Colonic mucosa (tissue), 4 donors: Measurements from ENCODE around the gene CCNDBP1. TPM values are rescaled to one million over a fixed set of nuclear protein-coding genes. Genes with fewer than 3 reads are reported as not detected.
A peak's percentile ranks its signal among the peaks of the same experiment; 100 is the strongest.

ENCODE experiments used
- DNase-seq: peaks from one replicate; pipeline ENCODE4 v3.0.0-alpha.2; 2020
- H3K27ac ChIP-seq: fragments of 200-600 bp; one replicate; pipeline ENCODE4 v1.8.0; 2021
- H3K27me3 ChIP-seq: fragments of 200-600 bp; one replicate; pipeline ENCODE4 v1.8.0; 2021
- H3K36me3 ChIP-seq: fragments of 200-600 bp; one replicate; pipeline ENCODE4 v1.8.0; 2021
- H3K4me1 ChIP-seq: fragments of 200-600 bp; one replicate; pipeline ENCODE4 v1.8.0; 2021; ENCODE audit warnings: mild to moderate bottlenecking
- H3K4me3 ChIP-seq: fragments of 200-600 bp; one replicate; pipeline ENCODE4 v1.8.0; 2021
- H3K9ac ChIP-seq, 2 donors: one replicate each; pipeline ENCODE4 v1.7.0; 2013; ENCODE audit warnings: control low read depth in 2 of 2, low read depth in 2 of 2, low read length in 2 of 2
- H3K9me3 ChIP-seq: fragments of 200-600 bp; one replicate; pipeline ENCODE4 v1.8.0; 2021
- intact Hi-C: fragments of 100-400 bp; cut with DNase I; formaldehyde crosslinking; loops from one replicate; pipeline ENCODE4 v1.14.1; 2022
- total RNA-seq, 2 donors: library from RNA; stranded (reverse); fragmentation: NEBNext Ultra II Directional in 1 of 2; extraction: Animal tissue kit (Norgen Biotek cat#: 25700) in 1 of 2; gene quantifications; one replicate each; pipeline ENCODE4 v1.2.1, GENCODE V29; 2021
- TF ChIP-seq, protein P1 (sequence below): fragments of 200-600 bp; IDR thresholded peaks from one replicate; pipeline ENCODE4 v1.8.0; 2022; ENCODE audit warnings: antibody characterized with exemption, mild to moderate bottlenecking
- donor health status: healthy.
- donor health status: DM: no; HTN: no; CAD: no.
- donor health status: DM: no; HTN: no; CAD: no.

CCNDBP1 gene, protein sequence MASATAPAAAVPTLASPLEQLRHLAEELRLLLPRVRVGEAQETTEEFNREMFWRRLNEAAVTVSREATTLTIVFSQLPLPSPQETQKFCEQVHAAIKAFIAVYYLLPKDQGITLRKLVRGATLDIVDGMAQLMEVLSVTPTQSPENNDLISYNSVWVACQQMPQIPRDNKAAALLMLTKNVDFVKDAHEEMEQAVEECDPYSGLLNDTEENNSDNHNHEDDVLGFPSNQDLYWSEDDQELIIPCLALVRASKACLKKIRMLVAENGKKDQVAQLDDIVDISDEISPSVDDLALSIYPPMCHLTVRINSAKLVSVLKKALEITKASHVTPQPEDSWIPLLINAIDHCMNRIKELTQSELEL
- total RNA-seq, result 10 to 100 TPM; 48.2 to 64.5 TPM

DNA sequence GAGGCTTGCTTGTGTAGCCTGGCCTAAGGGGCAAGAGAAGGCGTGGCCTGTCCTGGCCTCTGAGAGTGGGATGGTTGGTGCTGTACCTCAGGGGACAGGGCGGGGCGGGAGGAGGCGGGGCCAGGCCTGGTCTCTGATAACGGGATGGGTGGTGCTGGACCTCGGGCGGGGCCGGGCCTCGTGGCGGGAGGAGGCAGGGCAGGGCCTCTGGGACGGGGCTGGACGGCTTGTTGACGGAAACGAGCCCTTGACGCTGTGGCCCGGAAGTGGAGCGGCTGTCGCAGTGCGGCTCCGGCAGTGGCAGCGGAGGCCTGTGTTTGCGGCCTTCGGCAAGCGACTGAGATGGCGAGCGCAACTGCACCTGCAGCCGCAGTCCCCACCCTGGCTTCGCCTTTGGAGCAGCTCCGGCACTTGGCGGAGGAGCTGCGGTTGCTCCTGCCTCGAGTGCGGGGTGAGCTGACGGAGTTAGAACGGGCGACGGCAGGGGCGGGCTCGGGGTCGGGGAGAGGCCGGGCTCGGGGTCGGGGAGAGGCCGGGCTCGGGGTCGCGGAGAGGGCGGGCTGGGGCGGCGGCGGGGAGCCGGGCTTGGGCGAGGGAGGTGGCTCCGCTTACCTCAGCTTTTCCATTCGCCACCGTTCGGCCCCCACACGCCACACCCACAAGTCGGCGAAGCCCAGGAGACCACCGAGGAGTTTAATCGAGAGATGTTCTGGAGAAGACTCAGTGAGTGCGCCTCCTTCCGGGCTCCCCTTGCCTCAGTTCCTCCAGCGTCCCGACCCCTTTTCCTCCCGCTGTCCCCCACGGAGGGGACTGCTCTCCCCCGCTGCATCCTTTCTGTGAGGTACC lies at the start of gene CCNDBP1:
Gene CCNDBP1, plus strand, starts transcription at position 247 of the 846 bp plus-strand sequence. Its CDS starts 96 bp downstream, at position 343.
- peak; percentile 99 for DNase-seq
- no peaks in the 10 kb centered on the region for H3K9me3 ChIP-seq
- H3K27me3 ChIP-seq, result no peaks in the 10 kb centered on the region
- peak within 1 kb of the TSS; percentile 81 to 90 for H3K9ac ChIP-seq
- H3K27ac ChIP-seq, result peak within 1 kb of the TSS; percentile 84
- TF ChIP-seq, protein P1, sequence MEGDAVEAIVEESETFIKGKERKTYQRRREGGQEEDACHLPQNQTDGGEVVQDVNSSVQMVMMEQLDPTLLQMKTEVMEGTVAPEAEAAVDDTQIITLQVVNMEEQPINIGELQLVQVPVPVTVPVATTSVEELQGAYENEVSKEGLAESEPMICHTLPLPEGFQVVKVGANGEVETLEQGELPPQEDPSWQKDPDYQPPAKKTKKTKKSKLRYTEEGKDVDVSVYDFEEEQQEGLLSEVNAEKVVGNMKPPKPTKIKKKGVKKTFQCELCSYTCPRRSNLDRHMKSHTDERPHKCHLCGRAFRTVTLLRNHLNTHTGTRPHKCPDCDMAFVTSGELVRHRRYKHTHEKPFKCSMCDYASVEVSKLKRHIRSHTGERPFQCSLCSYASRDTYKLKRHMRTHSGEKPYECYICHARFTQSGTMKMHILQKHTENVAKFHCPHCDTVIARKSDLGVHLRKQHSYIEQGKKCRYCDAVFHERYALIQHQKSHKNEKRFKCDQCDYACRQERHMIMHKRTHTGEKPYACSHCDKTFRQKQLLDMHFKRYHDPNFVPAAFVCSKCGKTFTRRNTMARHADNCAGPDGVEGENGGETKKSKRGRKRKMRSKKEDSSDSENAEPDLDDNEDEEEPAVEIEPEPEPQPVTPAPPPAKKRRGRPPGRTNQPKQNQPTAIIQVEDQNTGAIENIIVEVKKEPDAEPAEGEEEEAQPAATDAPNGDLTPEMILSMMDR, result no peak
- peak within 1 kb of the TSS; percentile 59 for H3K4me3 ChIP-seq
- intact Hi-C loops, result loop anchor here (10.0 kb wide), 1 partner anchor 81 kb away; the partner anchor contains the start of gene UBR1
- peaks cover 5% of the 10 kb centered on the region for H3K36me3 ChIP-seq
- H3K4me1 ChIP-seq, result no peaks in the 10 kb centered on the region

DNA sequence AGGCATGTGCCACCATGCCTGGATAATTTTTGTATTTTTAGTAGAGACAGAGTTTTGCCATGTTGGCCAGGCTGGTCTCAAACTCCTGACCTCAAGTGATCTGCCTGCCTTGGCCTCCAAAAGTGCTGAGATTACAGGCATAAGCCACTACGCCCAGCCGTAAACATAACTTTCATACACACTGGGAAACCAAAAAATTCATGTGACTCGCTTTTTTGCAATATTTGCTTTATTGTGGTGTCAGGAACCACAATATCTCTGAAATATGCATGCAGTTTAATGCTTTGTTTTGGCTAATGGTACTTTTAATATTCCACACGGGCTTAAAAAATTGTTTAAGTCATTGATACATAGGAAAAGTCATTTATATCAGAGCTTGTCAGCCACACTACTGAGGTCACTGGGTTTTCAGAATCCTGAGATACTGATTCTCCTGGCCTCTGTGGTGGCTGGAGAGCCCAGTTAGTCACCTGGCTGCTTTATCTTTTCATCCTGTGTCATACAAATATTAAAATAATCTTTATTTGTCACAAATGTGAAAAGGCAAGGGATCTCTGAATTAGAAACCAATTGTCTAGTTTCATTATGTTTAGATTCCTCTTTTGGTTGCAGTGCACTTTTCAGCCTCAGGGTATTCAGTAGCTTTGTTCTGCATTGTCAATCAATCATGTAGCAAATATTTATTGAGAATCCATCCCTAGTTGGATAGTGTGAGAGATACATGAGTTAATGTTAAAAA lies 41.8 kb upstream of the CCNDBP1 start:
- no peak overlapping the region for H3K4me3 ChIP-seq
- H3K27me3 ChIP-seq, result no peaks in the 10 kb centered on the region
- intact Hi-C loops, result no loop called here
- no peak overlapping the region for H3K9ac ChIP-seq
- H3K9me3 ChIP-seq, result no peaks in the 10 kb centered on the region
- TF ChIP-seq, protein P1, result no peak
- peaks cover 7% of the 10 kb centered on the region for H3K36me3 ChIP-seq
- no peaks in the 10 kb centered on the region for H3K4me1 ChIP-seq
- DNase-seq, result no peak
- H3K27ac ChIP-seq, result no peak overlapping the region

DNA sequence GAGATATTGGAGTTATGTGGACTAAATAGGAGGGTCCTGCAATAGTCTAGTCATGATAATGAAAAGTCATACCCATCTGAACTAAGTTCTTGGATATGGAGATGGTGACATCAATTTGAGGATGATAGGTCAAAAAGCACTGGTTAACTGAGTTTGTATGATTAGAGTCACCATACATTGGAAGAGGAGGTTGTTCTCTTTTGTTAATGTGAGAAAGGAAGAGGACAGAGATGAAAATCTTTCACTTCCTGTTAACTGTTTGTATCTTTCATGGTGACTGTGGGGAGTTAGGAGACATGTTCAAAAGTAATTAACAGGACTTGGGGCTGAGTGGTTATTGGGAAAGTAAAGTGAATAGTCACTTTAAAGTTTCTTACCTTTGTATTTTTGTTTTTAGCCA lies 40.7 kb upstream of the CCNDBP1 start:
- intact Hi-C loops, result no loop called here

DNA sequence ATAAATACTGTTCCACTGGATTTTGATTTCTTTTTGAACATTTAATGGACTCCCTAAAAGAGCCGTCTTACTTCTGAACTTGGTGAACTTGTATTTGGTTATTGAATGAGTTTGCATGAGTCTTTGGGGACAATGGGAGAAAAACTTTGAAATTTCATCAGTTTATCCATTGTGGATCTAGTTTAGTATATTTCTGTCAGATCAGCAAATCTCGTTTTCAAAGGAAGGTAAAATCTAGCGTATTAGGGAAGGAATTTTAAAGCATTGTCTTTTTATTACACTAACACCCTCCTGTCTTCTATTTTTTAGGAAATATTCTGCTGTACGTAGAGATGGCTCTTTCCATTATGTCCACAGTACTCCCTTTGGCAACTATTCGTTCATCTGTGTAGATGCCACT lies 39.0 kb upstream of the CCNDBP1 start:
- intact Hi-C loops, result no loop called here
- H3K36me3 ChIP-seq, result peaks cover 5% of the 10 kb centered on the region
- H3K27ac ChIP-seq, result no peak overlapping the region
- H3K27me3 ChIP-seq, result no peaks in the 10 kb centered on the region
- no peak overlapping the region for H3K4me3 ChIP-seq
- H3K9me3 ChIP-seq, result no peaks in the 10 kb centered on the region
- H3K4me1 ChIP-seq, result no peaks in the 10 kb centered on the region
- no peak for DNase-seq
- TF ChIP-seq, protein P1, result no peak
- no peak overlapping the region for H3K9ac ChIP-seq

More for the DNA sequence above, 40.7 kb upstream of the CCNDBP1 start:
- H3K36me3 ChIP-seq, result peaks cover 3% of the 10 kb centered on the region
- TF ChIP-seq, protein P1, result no peak
- no peaks in the 10 kb centered on the region for H3K4me1 ChIP-seq
- H3K4me3 ChIP-seq, result no peak overlapping the region
- H3K9me3 ChIP-seq, result no peaks in the 10 kb centered on the region
- no peak for DNase-seq
- no peaks in the 10 kb centered on the region for H3K27me3 ChIP-seq
- H3K9ac ChIP-seq, result no peak overlapping the region
- H3K27ac ChIP-seq, result no peak overlapping the region
